Stomach (tissue), 4 donors: Measurements from ENCODE around the gene PRKCD.

Experiments
- CTCF ChIP-seq, 7 experiments: fragments of 450-650 bp in 4 of 7; fragments of 200-600 bp in 3 of 7; sonication (generic) in 3 of 7; IDR thresholded peaks; one replicate each; pipeline ENCODE4 v1.5.1; 2016 to 2019; ENCODE audit warnings: antibody characterized with exemption in 7 of 7, control low read depth in 2 of 7, mild to moderate bottlenecking in 1 of 7
- EP300 ChIP-seq: sonication (generic); formaldehyde crosslinking; IDR thresholded peaks from one replicate; pipeline ENCODE4 v1.6.1; 2017; ENCODE audit warnings: antibody characterized with exemption
- POLR2A ChIP-seq, 4 donors: fragments of 450-650 bp; IDR thresholded peaks; one replicate each; pipeline ENCODE4 v1.6.1; 2016; ENCODE audit warnings: antibody characterized with exemption in 4 of 4, control low read depth in 2 of 4, mild to moderate bottlenecking in 1 of 4, moderate library complexity in 1 of 4
- POLR2AphosphoS5 ChIP-seq, 3 donors: sonication (generic); formaldehyde crosslinking; IDR thresholded peaks; one replicate each; pipeline ENCODE4 v1.6.1; 2016; ENCODE audit warnings: antibody characterized with exemption in 3 of 3

- TF ChIP-seq POLR2A (IDR thresholded peaks at IDR 0.05) (no peak), CTCF (IDR thresholded peaks at IDR 0.05) (no peak), POLR2AphosphoS5 (IDR thresholded peaks at IDR 0.05) (no peak), EP300 (no peak)
These were observed 2.7 kb downstream of the PRKCD start for GRCh38 chr3:53163444-53164387.
